CD14-positive monocyte (primary cell): Measurements from ENCODE around the gene GHRL. TPM values are rescaled to one million over a fixed set of nuclear protein-coding genes. Genes with fewer than 3 reads are reported as not detected.

Source experiments
- DNase-seq, 3 donors: peaks; one replicate each; pipeline ENCODE4 v3.0.0-alpha.2; 2011 to 2022
- H2AFZ ChIP-seq: 2 replicates; pipeline ENCODE4 v1.6.0; 2012; ENCODE audit warnings: mild to moderate bottlenecking, low read depth, low read length, inconsistent platforms; ENCODE audit not compliant: insufficient read depth, poor library complexity, severe bottlenecking
- H3K27ac ChIP-seq, 2 donors: 1 replicate in 1 of 2; 2 replicates in 1 of 2; pipeline ENCODE4 v1.5.1; 2012 to 2013; ENCODE audit warnings: low read length in 2 of 2, control low read depth in 1 of 2, inconsistent platforms in 1 of 2, low read depth in 1 of 2, mild to moderate bottlenecking in 1 of 2
- H3K27me3 ChIP-seq, 2 donors: one replicate each; pipeline versions ENCODE4 v1.6.0 to v1.6.1; 2011 to 2013; ENCODE audit warnings: low read length in 2 of 2; ENCODE audit not compliant: control insufficient read depth in 2 of 2, insufficient read depth in 2 of 2
- H3K36me3 ChIP-seq, 2 donors: replicated peaks in 1 of 2; 1 replicate in 1 of 2; 2 replicates in 1 of 2; pipeline versions ENCODE4 v1.5.1 to v1.6.1; 2012 to 2013; ENCODE audit warnings: low read length in 2 of 2, control low read depth in 1 of 2, inconsistent platforms in 1 of 2, mild to moderate bottlenecking in 1 of 2; ENCODE audit not compliant: insufficient read depth in 2 of 2, control insufficient read depth in 1 of 2
- H3K4me1 ChIP-seq, 2 donors: 1 replicate in 1 of 2; 2 replicates in 1 of 2; pipeline versions ENCODE4 v1.5.1 to v1.6.1; 2012 to 2013; ENCODE audit warnings: low read length in 2 of 2, control low read depth in 1 of 2, inconsistent platforms in 1 of 2, mild to moderate bottlenecking in 1 of 2, moderate library complexity in 1 of 2; ENCODE audit not compliant: insufficient read depth in 2 of 2, control insufficient read depth in 1 of 2
- H3K4me2 ChIP-seq: replicated peaks from 2 replicates; pipeline ENCODE3; 2012; ENCODE audit warnings: low read length, moderate library complexity, mild to moderate bottlenecking; ENCODE audit not compliant: poor library complexity, severe bottlenecking; ENCODE audit errors: extremely low read depth
- H3K4me3 ChIP-seq, 3 experiments: fragments of 200-600 bp in 1 of 3; sonication (generic) in 1 of 3; replicated peaks in 1 of 3; 1 replicate in 2 of 3; 2 replicates in 1 of 3; pipeline ENCODE4 v1.5.1; 2011 to 2013; ENCODE audit warnings: low read length in 3 of 3, mild to moderate bottlenecking in 3 of 3, control low read depth in 2 of 3, low read depth in 2 of 3, inconsistent platforms in 1 of 3, moderate library complexity in 1 of 3
- H3K79me2 ChIP-seq: 2 replicates; pipeline ENCODE4 v1.6.0; 2012; ENCODE audit warnings: mild to moderate bottlenecking, control low read depth, inconsistent platforms, low read length, moderate library complexity; ENCODE audit not compliant: insufficient read depth
- H3K9ac ChIP-seq: 2 replicates; pipeline ENCODE4 v1.6.0; 2017; ENCODE audit warnings: low read length, mild to moderate bottlenecking; ENCODE audit not compliant: insufficient read depth, poor library complexity, severe bottlenecking
- H3K9me3 ChIP-seq, 2 donors: replicated peaks in 1 of 2; 1 replicate in 1 of 2; 2 replicates in 1 of 2; pipeline versions ENCODE4 v1.5.1 to v1.6.1; 2012 to 2013; ENCODE audit warnings: low read length in 2 of 2, control low read depth in 1 of 2; ENCODE audit not compliant: control insufficient read depth in 1 of 2, insufficient read depth in 1 of 2
- H4K20me1 ChIP-seq: 2 replicates; pipeline ENCODE4 v1.6.0; 2012; ENCODE audit warnings: mild to moderate bottlenecking, low read length, control low read depth, moderate library complexity; ENCODE audit not compliant: insufficient read depth
- H3K27ac Mint-ChIP-seq, 7 donors: one replicate each; pipeline ENCODE4 v1.8.0; 2020; ENCODE audit warnings: mild to moderate bottlenecking in 7 of 7, mixed read lengths in 7 of 7, moderate library complexity in 6 of 7, inconsistent platforms in 2 of 7
- H3K27me3 Mint-ChIP-seq, 3 donors: one replicate each; pipeline ENCODE4 v1.8.0; 2021 to 2022; ENCODE audit warnings: low read depth in 3 of 3, mild to moderate bottlenecking in 3 of 3, mixed read lengths in 3 of 3, moderate library complexity in 3 of 3, inconsistent platforms in 1 of 3
- H3K36me3 Mint-ChIP-seq, 2 donors: one replicate each; pipeline ENCODE4 v1.8.0; 2020; ENCODE audit warnings: mixed read lengths in 2 of 2, inconsistent platforms in 1 of 2, mild to moderate bottlenecking in 1 of 2
- H3K4me1 Mint-ChIP-seq: one replicate; pipeline ENCODE4 v1.8.0; 2020; ENCODE audit warnings: mild to moderate bottlenecking, mixed read lengths
- H3K4me3 Mint-ChIP-seq, 2 donors: one replicate each; pipeline ENCODE4 v1.8.0; 2020; ENCODE audit warnings: mild to moderate bottlenecking in 2 of 2, mixed read lengths in 2 of 2, moderate library complexity in 1 of 2
- H3K9me3 Mint-ChIP-seq, 7 donors: one replicate each; pipeline ENCODE4 v1.8.0; 2020 to 2022; ENCODE audit warnings: mixed read lengths in 7 of 7, mild to moderate bottlenecking in 6 of 7, moderate library complexity in 6 of 7, inconsistent platforms in 2 of 7
- WGBS: methylation state at CpG from one replicate; pipeline ENCODE4 v1.1.5; 2013; ENCODE audit warnings: missing lambda C conversion rate; ENCODE audit not compliant: insufficient coverage; 5-methylcytosine and 5-hydroxymethylcytosine counted together
- intact Hi-C, 2 donors: fragments of 100-400 bp; cut with micrococcal nuclease; formaldehyde crosslinking; loops; one replicate each; pipeline versions ENCODE4 v1.15.0 to v1.15.1; 2023
- polyA plus RNA-seq, 3 donors: library from polyadenylated mRNA; depleted of rRNA in 1 of 3; unstranded in 2 of 3; stranded (reverse) in 1 of 3; fragments of 300-500 nt in 2 of 3; fragments of >200 nt in 1 of 3; fragmentation: Illumina TruSeq in 2 of 3; gene quantifications; 1 replicate in 2 of 3; 2 replicates in 1 of 3; pipeline ENCODE4 v1.2.3, GENCODE V29; 2012 to 2021
- TF ChIP-seq, protein P1 (sequence below): fragments of 200-600 bp; IDR thresholded peaks from one replicate; pipeline ENCODE4 v1.8.0; 2022; ENCODE audit warnings: antibody characterized with exemption, mild to moderate bottlenecking

GHRL gene
- polyA plus RNA-seq, 3 donors: 2.3 to 9.9 (median 7.0) TPM

DNA sequence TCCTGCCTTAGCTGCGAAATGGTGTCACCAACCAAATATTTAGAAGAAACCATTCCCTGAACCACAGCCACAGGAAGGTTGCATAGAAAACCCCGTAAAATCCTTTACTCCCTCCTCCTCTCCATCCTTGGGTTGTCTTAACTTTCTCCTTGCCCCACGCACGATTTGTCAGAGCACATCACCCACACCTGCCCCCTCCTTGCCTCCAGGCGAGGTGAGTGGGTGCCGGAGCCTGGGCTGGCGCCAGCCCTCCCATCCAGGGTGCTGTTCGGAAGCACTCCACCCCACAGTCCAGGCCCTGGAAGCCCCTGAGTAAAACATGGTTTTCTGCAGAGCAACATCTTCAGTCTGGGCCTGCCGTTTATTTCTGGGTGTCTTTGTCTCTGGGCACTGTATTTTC is 3.7 kb downstream of the GHRL start:
- Histone ChIP-seq H3K36me3 (peaks cover 36 to 49% of the 10 kb centered on the region in 2 donors), H3K27me3 (no peaks in the 10 kb centered on the region), H3K27ac (no peak overlapping the region), H3K4me2 (no peak overlapping the region), H4K20me1 (no peaks in the 10 kb centered on the region), H3K9ac (no peak overlapping the region), H3K9me3 (no peaks in the 10 kb centered on the region), H3K4me1 (peaks cover 28 to 34% of the 10 kb centered on the region in 2 donors), H3K4me3 (no peak overlapping the region), H3K79me2 (peaks cover 11% of the 10 kb centered on the region), H2AFZ (no peak overlapping the region)
- WGBS: 90% methylated on average over 6 of the region's 9 CpGs
- peaks cover 49 to 56% of the 10 kb centered on the region in 2 donors for H3K36me3 Mint-ChIP-seq
- H3K27me3 Mint-ChIP-seq: no peaks in the 10 kb centered on the region
- DNase-seq: no peak
- no peak overlapping the region for H3K4me3 Mint-ChIP-seq
- intact Hi-C loops: no loop called here
- no peaks in the 10 kb centered on the region for H3K9me3 Mint-ChIP-seq
- TF ChIP-seq, protein P1, sequence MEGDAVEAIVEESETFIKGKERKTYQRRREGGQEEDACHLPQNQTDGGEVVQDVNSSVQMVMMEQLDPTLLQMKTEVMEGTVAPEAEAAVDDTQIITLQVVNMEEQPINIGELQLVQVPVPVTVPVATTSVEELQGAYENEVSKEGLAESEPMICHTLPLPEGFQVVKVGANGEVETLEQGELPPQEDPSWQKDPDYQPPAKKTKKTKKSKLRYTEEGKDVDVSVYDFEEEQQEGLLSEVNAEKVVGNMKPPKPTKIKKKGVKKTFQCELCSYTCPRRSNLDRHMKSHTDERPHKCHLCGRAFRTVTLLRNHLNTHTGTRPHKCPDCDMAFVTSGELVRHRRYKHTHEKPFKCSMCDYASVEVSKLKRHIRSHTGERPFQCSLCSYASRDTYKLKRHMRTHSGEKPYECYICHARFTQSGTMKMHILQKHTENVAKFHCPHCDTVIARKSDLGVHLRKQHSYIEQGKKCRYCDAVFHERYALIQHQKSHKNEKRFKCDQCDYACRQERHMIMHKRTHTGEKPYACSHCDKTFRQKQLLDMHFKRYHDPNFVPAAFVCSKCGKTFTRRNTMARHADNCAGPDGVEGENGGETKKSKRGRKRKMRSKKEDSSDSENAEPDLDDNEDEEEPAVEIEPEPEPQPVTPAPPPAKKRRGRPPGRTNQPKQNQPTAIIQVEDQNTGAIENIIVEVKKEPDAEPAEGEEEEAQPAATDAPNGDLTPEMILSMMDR: no peak
- peak overlapping the region in 1 of 7 donors; percentile 50 for H3K27ac Mint-ChIP-seq
- peaks cover 37% of the 10 kb centered on the region for H3K4me1 Mint-ChIP-seq

DNA sequence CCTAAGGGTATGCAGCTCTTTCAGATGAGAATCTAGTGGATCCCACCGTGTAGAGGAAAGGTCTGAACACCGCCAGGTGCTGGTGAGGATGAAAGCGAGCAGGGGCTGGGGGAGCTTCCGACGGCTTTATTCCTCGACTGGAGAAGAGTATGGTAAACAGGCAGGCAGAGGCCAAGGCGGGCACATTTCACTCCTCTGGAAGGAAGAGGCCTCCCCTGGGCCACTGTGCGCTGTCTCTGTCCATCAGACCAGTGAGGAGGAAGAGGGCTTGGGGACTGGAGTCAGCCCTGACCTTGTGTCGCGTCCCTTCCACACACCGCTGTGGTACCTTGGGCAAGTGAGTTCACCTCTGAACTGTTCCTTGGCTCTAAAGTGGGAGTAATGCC is 4.2 kb downstream of the GHRL start:
- Histone ChIP-seq H3K4me2 (no peak overlapping the region), H3K4me1 (peaks cover 23 to 29% of the 10 kb centered on the region in 2 donors), H2AFZ (no peak overlapping the region), H3K79me2 (peaks cover 8% of the 10 kb centered on the region), H3K27ac (peak overlapping the region in 1 of 2 donors; percentile 12), H4K20me1 (no peaks in the 10 kb centered on the region), H3K36me3 (peaks cover 36 to 54% of the 10 kb centered on the region in 2 donors), H3K9ac (no peak overlapping the region), H3K9me3 (no peaks in the 10 kb centered on the region), H3K27me3 (no peaks in the 10 kb centered on the region), H3K4me3 (no peak overlapping the region)
- no peak overlapping the region for H3K4me3 Mint-ChIP-seq
- no peaks in the 10 kb centered on the region for H3K9me3 Mint-ChIP-seq
- H3K27ac Mint-ChIP-seq: peak overlapping the region in 2 of 7 donors; percentile 63 to 73
- H3K36me3 Mint-ChIP-seq: peaks cover 52 to 61% of the 10 kb centered on the region in 2 donors
- no peak for DNase-seq
- WGBS: 95% methylated on average over 11 of the region's 11 CpGs
- intact Hi-C loops: no loop called here
- H3K27me3 Mint-ChIP-seq: no peaks in the 10 kb centered on the region
- TF ChIP-seq, protein P1: no peak
- peaks cover 32% of the 10 kb centered on the region for H3K4me1 Mint-ChIP-seq
